CD8-positive, alpha-beta memory T cell (primary cell): ENCODE data around the gene PCNT. TPM values are rescaled to one million over a fixed set of nuclear protein-coding genes. Genes with fewer than 3 reads are reported as not detected.

Experiments used
- CTCF ChIA-PET: fragments of 350-600 bp; sonication (Branson Sonifier 250); formaldehyde crosslinking; loops from one replicate; lab custom pipeline; 2021; ENCODE audit warnings: antibody characterized with exemption; lab: Charles Lee
- POLR2A ChIA-PET: fragments of 350-600 bp; sonication (Branson Sonifier 250); formaldehyde crosslinking; loops from one replicate; lab custom pipeline; 2021; ENCODE audit warnings: antibody characterized with exemption; lab: Charles Lee
- DNase-seq, 5 donors: peaks; one replicate each; pipeline versions ENCODE4 v3.0.0 to v3.0.0-alpha.2; 2020 to 2022; ENCODE audit warnings: mixed read lengths in 1 of 5
- H3K27ac ChIP-seq: one replicate; pipeline ENCODE4 v1.7.0; 2013; ENCODE audit warnings: low read depth, mild to moderate bottlenecking, low read length, moderate library complexity
- H3K27me3 ChIP-seq: 2 replicates; pipeline ENCODE4 v1.7.0; 2013; ENCODE audit warnings: low read length, mild to moderate bottlenecking; ENCODE audit not compliant: insufficient read depth, poor library complexity, severe bottlenecking
- H3K36me3 ChIP-seq: 2 replicates; pipeline ENCODE4 v1.7.0; 2013; ENCODE audit warnings: mild to moderate bottlenecking, low read length, moderate library complexity; ENCODE audit not compliant: insufficient read depth
- H3K4me1 ChIP-seq: 2 replicates; pipeline ENCODE4 v1.7.0; 2013; ENCODE audit warnings: mild to moderate bottlenecking, low read length, moderate library complexity; ENCODE audit not compliant: insufficient read depth
- H3K4me3 ChIP-seq: 2 replicates; pipeline ENCODE4 v1.7.0; 2013; ENCODE audit warnings: mild to moderate bottlenecking, low read length
- H3K9me3 ChIP-seq: 2 replicates; pipeline ENCODE4 v1.7.0; 2013; ENCODE audit warnings: mild to moderate bottlenecking, low read length
- H3K27ac Mint-ChIP-seq, 8 donors: one replicate each; pipeline ENCODE4 v1.8.0; 2020 to 2021; ENCODE audit warnings: mixed read lengths in 8 of 8, mild to moderate bottlenecking in 6 of 8, inconsistent platforms in 3 of 8, moderate library complexity in 3 of 8
- H3K27me3 Mint-ChIP-seq, 2 donors: one replicate each; pipeline ENCODE4 v1.8.0; 2020 to 2021; ENCODE audit warnings: mixed read lengths in 2 of 2, mild to moderate bottlenecking in 1 of 2, moderate library complexity in 1 of 2
- H3K36me3 Mint-ChIP-seq, 3 donors: one replicate each; pipeline ENCODE4 v1.8.0; 2020 to 2021; ENCODE audit warnings: mixed read lengths in 3 of 3, inconsistent platforms in 1 of 3, mild to moderate bottlenecking in 1 of 3
- H3K4me1 Mint-ChIP-seq, 3 donors: one replicate each; pipeline ENCODE4 v1.8.0; 2020 to 2021; ENCODE audit warnings: mixed read lengths in 3 of 3, inconsistent platforms in 1 of 3, mild to moderate bottlenecking in 1 of 3
- H3K4me3 Mint-ChIP-seq, 7 donors: one replicate each; pipeline ENCODE4 v1.8.0; 2020 to 2021; ENCODE audit warnings: mixed read lengths in 7 of 7, mild to moderate bottlenecking in 6 of 7, moderate library complexity in 4 of 7, inconsistent platforms in 2 of 7
- H3K9me3 Mint-ChIP-seq, 5 donors: one replicate each; pipeline ENCODE4 v1.8.0; 2020 to 2022; ENCODE audit warnings: mixed read lengths in 5 of 5, mild to moderate bottlenecking in 3 of 5, moderate library complexity in 2 of 5, inconsistent platforms in 1 of 5
- polyA plus RNA-seq: library from polyadenylated mRNA; unstranded; fragments of 300-500 nt; fragmentation: Illumina TruSeq; gene quantifications from one replicate; pipeline ENCODE4 v1.2.3, GENCODE V29; 2021
- total RNA-seq, 2 experiments: library from RNA; stranded (reverse); gene quantifications; one replicate each; pipeline ENCODE4 v1.2.3, GENCODE V29; 2021

The PCNT gene
- total and polyA plus RNA-seq, 3 experiments from 2014 or later, result 27.1 to 60.1 (median 54.8) TPM

- Mint-ChIP-seq H3K9me3 (no peaks in the 10 kb centered on the region), H3K4me3 (no peak overlapping the region), H3K27me3 (no peaks in the 10 kb centered on the region), H3K36me3 (peaks cover 9 to 93% (median 19%) of the 10 kb centered on the region in 3 donors), H3K4me1 (peaks cover 3 to 5% (median 5%) of the 10 kb centered on the region in 3 donors), H3K27ac (no peak overlapping the region)
- ChIA-PET CTCF (no interaction called here), POLR2A (interaction anchor here (0.6 kb wide), 1 partner anchor 29 kb away, joined by 3 read pairs; no protein-coding TSS in a partner anchor)
- Histone ChIP-seq H3K27ac (no peak overlapping the region), H3K9me3 (no peaks in the 10 kb centered on the region), H3K4me1 (no peaks in the 10 kb centered on the region), H3K4me3 (no peak overlapping the region), H3K27me3 (no peaks in the 10 kb centered on the region), H3K36me3 (peaks cover 43% of the 10 kb centered on the region)
- no peak for DNase-seq
Observed at GRCh38 chr21:46352164-46352515, 28.2 kb downstream of the PCNT start.

DNA sequence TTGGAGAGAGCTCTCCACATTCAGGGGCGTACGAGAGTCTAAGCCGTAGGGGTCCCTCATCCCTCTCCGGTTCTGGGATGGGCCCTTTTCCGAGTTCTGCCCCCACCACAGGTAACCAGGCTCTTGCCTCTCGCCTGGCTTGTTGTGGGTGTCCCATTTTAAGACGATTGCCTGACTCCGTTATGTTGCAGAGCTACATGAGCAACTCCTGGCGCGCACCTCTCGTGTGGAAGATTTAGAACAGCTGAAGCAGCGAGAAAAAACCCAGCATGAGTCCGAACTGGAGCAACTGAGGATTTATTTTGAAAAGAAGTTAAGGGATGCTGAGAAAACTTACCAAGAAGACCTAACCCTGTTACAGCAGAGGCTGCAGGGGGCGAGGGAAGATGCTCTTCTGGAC is 29.0 kb downstream of the PCNT start:
- Mint-ChIP-seq H3K27me3 (no peaks in the 10 kb centered on the region), H3K4me3 (no peak overlapping the region), H3K4me1 (peaks cover 3 to 5% (median 5%) of the 10 kb centered on the region in 3 donors), H3K9me3 (no peaks in the 10 kb centered on the region), H3K27ac (peak overlapping the region in 1 of 8 donors; percentile 32), H3K36me3 (peaks cover 9 to 93% (median 18%) of the 10 kb centered on the region in 3 donors)
- Histone ChIP-seq H3K4me1 (no peaks in the 10 kb centered on the region), H3K4me3 (no peak overlapping the region), H3K27ac (no peak overlapping the region), H3K27me3 (no peaks in the 10 kb centered on the region), H3K9me3 (no peaks in the 10 kb centered on the region), H3K36me3 (peaks cover 40% of the 10 kb centered on the region)
- DNase-seq, result no peak
- POLR2A ChIA-PET, result no interaction called here
- CTCF ChIA-PET, result no interaction called here

DNA sequence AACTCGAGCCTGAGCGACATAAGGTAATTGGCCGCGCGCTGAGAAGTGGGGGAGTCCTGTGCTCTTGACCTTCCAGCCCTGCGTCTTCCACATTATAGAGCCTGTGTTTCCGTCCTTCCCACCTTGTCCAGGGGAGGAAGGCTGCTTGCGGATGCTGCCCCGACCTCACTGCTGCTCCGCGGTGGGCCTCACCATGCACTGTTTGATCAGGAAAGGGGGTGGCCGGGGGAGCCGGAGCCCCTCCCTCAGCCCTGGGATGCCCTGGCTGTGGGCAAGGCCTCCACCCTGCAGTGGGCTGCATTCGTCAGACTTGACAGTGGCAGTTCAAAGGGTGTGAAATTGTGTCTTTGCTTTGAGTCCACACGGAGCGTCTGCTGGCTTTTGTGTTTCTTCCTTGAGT is 30.1 kb downstream of the PCNT start:
- no peaks in the 10 kb centered on the region for H3K4me1 ChIP-seq
- H3K9me3 ChIP-seq, result no peaks in the 10 kb centered on the region
- H3K27me3 ChIP-seq, result no peaks in the 10 kb centered on the region
- H3K4me3 Mint-ChIP-seq, result no peak overlapping the region
- H3K27ac ChIP-seq, result no peak overlapping the region
- H3K36me3 ChIP-seq, result peaks cover 36% of the 10 kb centered on the region
- CTCF ChIA-PET, result no interaction called here
- H3K27ac Mint-ChIP-seq, result no peak overlapping the region
- no peak overlapping the region for H3K4me3 ChIP-seq
- H3K36me3 Mint-ChIP-seq, result peaks cover 6 to 92% (median 18%) of the 10 kb centered on the region in 3 donors
- POLR2A ChIA-PET, result no interaction called here
- no peaks in the 10 kb centered on the region for H3K27me3 Mint-ChIP-seq
- no peak for DNase-seq
- H3K9me3 Mint-ChIP-seq, result no peaks in the 10 kb centered on the region
- H3K4me1 Mint-ChIP-seq, result peaks cover 3 to 5% (median 5%) of the 10 kb centered on the region in 3 donors

DNA sequence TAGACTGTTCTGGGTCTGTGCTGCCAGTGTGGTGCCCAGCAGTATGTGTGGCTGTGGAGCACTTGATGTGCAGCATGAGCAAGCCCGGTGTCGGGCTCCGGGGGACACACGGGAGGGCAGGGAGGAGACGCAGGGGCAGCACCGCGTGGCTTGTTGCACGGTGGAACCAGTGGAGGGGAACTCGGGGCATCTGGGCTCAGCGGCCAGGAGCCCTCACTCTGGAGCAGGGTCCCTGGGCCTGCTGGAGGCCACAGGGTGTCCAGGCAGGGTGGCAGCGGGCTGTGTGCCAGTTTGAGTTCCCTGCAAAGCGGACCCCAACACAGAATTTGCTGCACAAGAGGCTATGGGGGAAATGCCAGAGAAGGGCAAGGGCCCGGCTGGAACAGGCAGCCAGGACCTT is 30.6 kb downstream of the PCNT start:
- CTCF ChIA-PET, result no interaction called here
- H3K4me1 Mint-ChIP-seq, result peaks cover 3 to 5% (median 5%) of the 10 kb centered on the region in 3 donors
- peak overlapping the region in 1 of 8 donors; percentile 78 for H3K27ac Mint-ChIP-seq
- Histone ChIP-seq H3K4me1 (no peaks in the 10 kb centered on the region), H3K27me3 (no peaks in the 10 kb centered on the region), H3K27ac (no peak overlapping the region), H3K36me3 (peaks cover 31% of the 10 kb centered on the region), H3K4me3 (no peak overlapping the region), H3K9me3 (no peaks in the 10 kb centered on the region)
- H3K36me3 Mint-ChIP-seq, result peaks cover 5 to 89% (median 17%) of the 10 kb centered on the region in 3 donors
- H3K27me3 Mint-ChIP-seq, result no peaks in the 10 kb centered on the region
- POLR2A ChIA-PET, result no interaction called here
- no peak overlapping the region for H3K4me3 Mint-ChIP-seq
- no peak for DNase-seq
- H3K9me3 Mint-ChIP-seq, result no peaks in the 10 kb centered on the region

GRCh38 chr21:46355161-46356004 is 31.4 kb downstream of the PCNT start:
- H3K27ac ChIP-seq, result no peak overlapping the region
- POLR2A ChIA-PET, result no interaction called here
- H3K27ac Mint-ChIP-seq, result peak overlapping the region in 7 of 8 donors; percentile 29 to 84 (median 66)
- no peaks in the 10 kb centered on the region for H3K27me3 Mint-ChIP-seq
- CTCF ChIA-PET, result no interaction called here
- peaks cover 24% of the 10 kb centered on the region for H3K36me3 ChIP-seq
- no peaks in the 10 kb centered on the region for H3K9me3 ChIP-seq
- no peaks in the 10 kb centered on the region for H3K9me3 Mint-ChIP-seq
- DNase-seq, result peak in 3 of 5 donors; percentile 40 to 61 (median 55)
- H3K36me3 Mint-ChIP-seq, result peaks cover 5 to 84% (median 13%) of the 10 kb centered on the region in 3 donors
- H3K4me1 ChIP-seq, result no peaks in the 10 kb centered on the region
- peak overlapping the region in 3 of 7 donors; percentile 2 to 53 (median 25) for H3K4me3 Mint-ChIP-seq
- no peak overlapping the region for H3K4me3 ChIP-seq
- peaks cover 3 to 5% (median 5%) of the 10 kb centered on the region in 3 donors for H3K4me1 Mint-ChIP-seq
- H3K27me3 ChIP-seq, result no peaks in the 10 kb centered on the region

- no peaks in the 10 kb centered on the region for H3K9me3 ChIP-seq
- Mint-ChIP-seq H3K9me3 (no peaks in the 10 kb centered on the region), H3K36me3 (peaks cover 5 to 82% (median 16%) of the 10 kb centered on the region in 3 donors), H3K27ac (no peak overlapping the region), H3K4me3 (no peak overlapping the region), H3K4me1 (peaks cover 3 to 5% (median 5%) of the 10 kb centered on the region in 3 donors), H3K27me3 (no peaks in the 10 kb centered on the region)
- no peak overlapping the region for H3K4me3 ChIP-seq
- H3K36me3 ChIP-seq, result peaks cover 18% of the 10 kb centered on the region
- DNase-seq, result no peak
- CTCF ChIA-PET, result no interaction called here
- no peak overlapping the region for H3K27ac ChIP-seq
- POLR2A ChIA-PET, result no interaction called here
- no peaks in the 10 kb centered on the region for H3K27me3 ChIP-seq
- no peaks in the 10 kb centered on the region for H3K4me1 ChIP-seq
Observed at GRCh38 chr21:46356005-46356338, 32.0 kb downstream of the PCNT start.

DNA sequence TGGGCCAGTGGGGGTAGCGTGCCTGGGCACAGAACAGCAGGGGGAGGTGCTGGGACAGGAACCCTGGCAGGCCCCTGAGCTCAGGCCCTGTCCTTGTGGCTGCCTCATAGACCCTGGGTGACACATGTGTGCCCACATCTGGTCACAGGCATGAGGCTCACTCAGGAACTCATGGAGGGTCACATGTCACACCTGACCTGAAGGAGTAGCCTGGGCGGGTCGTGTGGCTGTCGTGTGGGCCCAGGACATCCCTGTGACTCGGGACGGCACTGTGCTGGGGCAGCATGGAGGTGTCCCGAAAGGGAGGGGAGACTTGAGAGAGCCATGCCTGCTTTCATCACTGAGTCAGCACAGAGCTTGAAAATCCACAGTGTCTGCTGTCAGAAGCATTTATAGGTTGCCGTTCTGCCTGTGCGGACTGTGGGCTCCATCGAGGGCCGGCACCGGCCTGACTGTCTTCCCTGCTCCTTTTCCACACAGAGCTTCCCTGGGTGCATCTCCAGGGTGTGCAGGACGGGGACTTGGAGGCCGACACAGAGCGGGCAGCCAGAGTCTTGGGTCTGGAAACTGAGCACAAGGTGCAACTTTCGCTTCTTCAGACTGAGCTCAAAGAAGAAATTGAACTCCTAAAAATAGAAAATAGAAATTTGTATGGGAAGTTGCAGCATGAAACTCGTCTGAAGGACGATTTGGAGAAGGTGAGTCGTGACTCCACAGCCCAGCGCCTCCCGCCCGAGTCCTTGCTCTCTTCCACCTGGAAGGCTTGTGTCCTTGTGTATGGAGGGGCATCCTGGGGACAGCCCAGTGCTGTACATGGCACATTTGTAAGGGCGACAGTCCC is 32.8 kb downstream of the PCNT start:
- Histone ChIP-seq H3K27me3 (no peaks in the 10 kb centered on the region), H3K4me3 (no peak overlapping the region), H3K9me3 (no peaks in the 10 kb centered on the region), H3K4me1 (no peaks in the 10 kb centered on the region), H3K36me3 (peaks cover 13% of the 10 kb centered on the region), H3K27ac (no peak overlapping the region)
- H3K36me3 Mint-ChIP-seq, result peaks cover 9 to 81% (median 15%) of the 10 kb centered on the region in 3 donors
- ChIA-PET CTCF (no interaction called here), POLR2A (no interaction called here)
- H3K9me3 Mint-ChIP-seq, result no peaks in the 10 kb centered on the region
- H3K4me3 Mint-ChIP-seq, result peak overlapping the region in 1 of 7 donors; percentile 52
- peaks cover 5 to 8% (median 8%) of the 10 kb centered on the region in 3 donors for H3K4me1 Mint-ChIP-seq
- H3K27me3 Mint-ChIP-seq, result no peaks in the 10 kb centered on the region
- no peak for DNase-seq
- H3K27ac Mint-ChIP-seq, result peak overlapping the region in 2 of 8 donors; percentile 73 to 92

GRCh38 chr21:46357335-46357604 is 33.3 kb downstream of the PCNT start:
- Mint-ChIP-seq H3K27me3 (no peaks in the 10 kb centered on the region), H3K27ac (peak overlapping the region in 2 of 8 donors; percentile 74 to 75), H3K9me3 (no peaks in the 10 kb centered on the region), H3K36me3 (peaks cover 11 to 80% (median 16%) of the 10 kb centered on the region in 3 donors), H3K4me1 (peaks cover 11 to 14% (median 14%) of the 10 kb centered on the region in 3 donors), H3K4me3 (peak overlapping the region in 1 of 7 donors; percentile 52)
- H3K27me3 ChIP-seq, result no peaks in the 10 kb centered on the region
- H3K9me3 ChIP-seq, result no peaks in the 10 kb centered on the region
- H3K4me3 ChIP-seq, result no peak overlapping the region
- H3K4me1 ChIP-seq, result no peaks in the 10 kb centered on the region
- peaks cover 10% of the 10 kb centered on the region for H3K36me3 ChIP-seq
- H3K27ac ChIP-seq, result no peak overlapping the region
- DNase-seq, result no peak
- ChIA-PET CTCF (no interaction called here), POLR2A (no interaction called here)
